SK-N-SH (cell line): ENCODE data around the gene DENND10. TPM values are rescaled to one million over a fixed set of nuclear protein-coding genes. Genes with fewer than 3 reads are reported as not detected.

Experiments used
- CTCF ChIA-PET: fragments of 300-600, 350-600 bp; formaldehyde crosslinking; extraction: SDS; loops from one replicate; lab custom pipeline; 2021; lab: Yijun Ruan, JAX
- POLR2A ChIA-PET: fragments of 350-600 bp; sonication (Branson Sonifier 250); formaldehyde crosslinking; extraction: SDS; loops from one replicate; lab custom pipeline; 2020; ENCODE audit warnings: antibody characterized with exemption, inconsistent platforms; lab: Yijun Ruan, JAX
- DNase-seq: peaks from one replicate; pipeline ENCODE4 v3.0.0; 2012
- H2AFZ ChIP-seq: fragments of 200-600 bp; sonication (generic); 2 replicates; pipeline ENCODE4 v1.8.1; 2016; ENCODE audit warnings: antibody characterized with exemption, mild to moderate bottlenecking, low read depth
- H3F3A ChIP-seq: fragments of 200-600 bp; sonication (generic); replicated peaks from 2 replicates; pipeline ENCODE3; 2016; ENCODE audit warnings: antibody characterized with exemption, mild to moderate bottlenecking; ENCODE audit not compliant: insufficient read depth
- H3K27ac ChIP-seq, 2 experiments: fragments of 200-500 bp in 1 of 2; fragments of 200-600 bp in 1 of 2; sonication (Bioruptor generic) in 1 of 2; sonication (generic), shearing (Covaris generic) in 1 of 2; 2 replicates each; pipeline versions ENCODE4 v1.5.1 to v1.6.1; 2014 to 2016; ENCODE audit warnings: low read depth in 2 of 2, inconsistent platforms in 1 of 2, low read length in 1 of 2, mild to moderate bottlenecking in 1 of 2, mixed read lengths in 1 of 2
- H3K27me3 ChIP-seq: fragments of 200-600 bp; sonication (generic), shearing (Covaris generic); 2 replicates; pipeline ENCODE4 v1.6.1; 2016; ENCODE audit warnings: mixed run types; ENCODE audit not compliant: insufficient read depth
- H3K36me3 ChIP-seq, 2 experiments: fragments of 200-500 bp in 1 of 2; fragments of 200-600 bp in 1 of 2; sonication (Bioruptor generic) in 1 of 2; sonication (generic) in 1 of 2; replicated peaks in 1 of 2; 2 replicates each; pipeline versions ENCODE3 to v1.5.1; 2014 to 2016; ENCODE audit warnings: low read length in 1 of 2, mild to moderate bottlenecking in 1 of 2; ENCODE audit not compliant: insufficient read depth in 2 of 2, control insufficient read depth in 1 of 2
- H3K4me1 ChIP-seq, 2 experiments: fragments of 200-500 bp in 1 of 2; fragments of 200-600 bp in 1 of 2; sonication (Bioruptor generic) in 1 of 2; sonication (generic), shearing (Covaris generic) in 1 of 2; 2 replicates each; pipeline versions ENCODE4 v1.5.1 to v1.6.1; 2014 to 2016; ENCODE audit warnings: low read depth in 1 of 2, low read length in 1 of 2, mixed run types in 1 of 2; ENCODE audit not compliant: insufficient read depth in 2 of 2, control insufficient read depth in 1 of 2
- H3K4me2 ChIP-seq: fragments of 200-600 bp; sonication (generic), shearing (Covaris generic); 2 replicates; pipeline ENCODE4 v1.6.1; 2017; ENCODE audit warnings: mixed run types
- H3K4me3 ChIP-seq, 2 experiments: fragments of 200-500 bp in 1 of 2; fragments of 200-600 bp in 1 of 2; sonication (Bioruptor generic) in 1 of 2; sonication (generic), shearing (Covaris generic) in 1 of 2; 2 replicates each; pipeline versions ENCODE4 v1.5.1 to v1.8.1; 2014 to 2016; ENCODE audit warnings: low read depth in 2 of 2, inconsistent platforms in 1 of 2, low read length in 1 of 2, mild to moderate bottlenecking in 1 of 2, mixed read lengths in 1 of 2, moderate library complexity in 1 of 2
- H3K79me2 ChIP-seq: fragments of 200-600 bp; sonication (generic); 2 replicates; pipeline ENCODE4 v1.8.1; 2017; ENCODE audit warnings: mild to moderate bottlenecking; ENCODE audit not compliant: insufficient read depth
- H3K9ac ChIP-seq: fragments of 200-600 bp; sonication (generic); 2 replicates; pipeline ENCODE4 v1.6.1; 2017; ENCODE audit warnings: mixed run types
- H3K9me2 ChIP-seq: fragments of 200-600 bp; sonication (generic); 2 replicates; pipeline ENCODE4 v1.6.1; 2017; ENCODE audit warnings: mixed run types
- H3K9me3 ChIP-seq: fragments of 200-600 bp; sonication (generic); 2 replicates; pipeline ENCODE4 v1.6.1; 2017; ENCODE audit warnings: mixed run types, mild to moderate bottlenecking, moderate library complexity
- H4K20me1 ChIP-seq: fragments of 200-600 bp; sonication (generic); 2 replicates; pipeline ENCODE4 v1.6.1; 2017; ENCODE audit warnings: mild to moderate bottlenecking, mixed run types; ENCODE audit not compliant: insufficient read depth
- CTCF ChIP-seq: fragments of 200-600 bp; sonication (generic); IDR thresholded peaks from 2 replicates; pipeline ENCODE4 v1.6.1; 2017; ENCODE audit warnings: antibody characterized with exemption, mild to moderate bottlenecking, moderate library complexity
- ELF1 ChIP-seq: IDR thresholded peaks from 2 replicates; pipeline ENCODE4 v1.4.0; 2012
- EP300 ChIP-seq, 2 experiments: IDR thresholded peaks; 2 replicates each; pipeline versions ENCODE4 v1.4.0 to v1.6.1; 2012; ENCODE audit warnings: borderline replicate concordance in 1 of 2, low read depth in 1 of 2, low read length in 1 of 2
- EZH2phosphoT487 ChIP-seq: fragments of 200-600 bp; sonication (generic); IDR thresholded peaks from 2 replicates; pipeline ENCODE4 v1.6.1; 2017; ENCODE audit warnings: low read depth, mixed run types, mild to moderate bottlenecking, antibody characterized with exemption, moderate library complexity, borderline replicate concordance
- FOSL2 ChIP-seq: IDR thresholded peaks from 2 replicates; pipeline ENCODE4 v1.4.0; 2012; ENCODE audit warnings: low read depth, mild to moderate bottlenecking, moderate library complexity, borderline replicate concordance
- FOXJ3 ChIP-seq: sonication (generic); formaldehyde crosslinking; IDR thresholded peaks from 2 replicates; pipeline ENCODE4 v1.5.1; 2020; ENCODE audit warnings: mild to moderate bottlenecking, missing genetic modification reagents
- FOXM1 ChIP-seq: IDR thresholded peaks from 2 replicates; pipeline ENCODE4 v1.4.0; 2012; ENCODE audit warnings: low read depth, mild to moderate bottlenecking
- IRF3 ChIP-seq: fragments of 150-350 bp; IDR thresholded peaks from 2 replicates; pipeline ENCODE4 v1.6.1; 2016; ENCODE audit warnings: mild to moderate bottlenecking, low read depth, low read length
- JUND ChIP-seq: IDR thresholded peaks from 2 replicates; pipeline ENCODE4 v1.4.0; 2012
- MEF2A ChIP-seq: IDR thresholded peaks from 2 replicates; pipeline ENCODE4 v1.4.0; 2012; ENCODE audit warnings: low read depth, borderline replicate concordance
- RAD21 ChIP-seq: IDR thresholded peaks from 2 replicates; pipeline ENCODE4 v1.6.1; 2012; ENCODE audit warnings: mild to moderate bottlenecking, low read length
- RFX5 ChIP-seq: IDR thresholded peaks from 2 replicates; pipeline ENCODE4 v1.6.1; 2012; ENCODE audit warnings: mild to moderate bottlenecking, improper control_type of control experiment, low read length
- RXRA ChIP-seq: IDR thresholded peaks from 2 replicates; pipeline ENCODE4 v1.4.0; 2012; ENCODE audit warnings: low read depth, mild to moderate bottlenecking, borderline replicate concordance
- SIN3A ChIP-seq: IDR thresholded peaks from 2 replicates; pipeline ENCODE4 v1.6.1; 2012; ENCODE audit warnings: low read depth, mild to moderate bottlenecking, low read length, moderate library complexity, borderline replicate concordance
- TAF1 ChIP-seq: IDR thresholded peaks from 2 replicates; pipeline ENCODE4 v1.6.1; 2012; ENCODE audit warnings: low read depth, mild to moderate bottlenecking, low read length, moderate library complexity, borderline replicate concordance
- YY1 ChIP-seq: IDR thresholded peaks from 2 replicates; pipeline ENCODE4 v1.4.0; 2012; ENCODE audit warnings: low read depth, mild to moderate bottlenecking
- ZBTB33 ChIP-seq: IDR thresholded peaks from 2 replicates; pipeline ENCODE4 v1.4.0; 2012; ENCODE audit warnings: low read depth, borderline replicate concordance
- WGBS: methylation state at CpG from one replicate; pipeline ENCODE4 v1.1.6; 2017; ENCODE audit warnings: low lambda C conversion rate; 5-methylcytosine and 5-hydroxymethylcytosine counted together
- polyA plus RNA-seq, 3 experiments: library from polyadenylated mRNA; depleted of rRNA; stranded (reverse); fragments of >200 nt; gene quantifications; 2 replicates each; pipeline ENCODE4 v1.2.3, GENCODE V29; 2012

The DENND10 gene
- polyA plus RNA-seq, 1 of the 3 experiments (the other 2 are of a cell fraction): 48.4 TPM

- TF ChIP-seq IRF3: no peak
These were observed 12.0 kb downstream of the DENND10 start (continued) for GRCh38 chr10:119115926-119116325.

- H3K9me3 ChIP-seq: no peaks in the 10 kb centered on the region
- WGBS: 96% methylated on average over 6 of the region's 6 CpGs
- H3K9me2 ChIP-seq: no peaks in the 10 kb centered on the region
- H3K9ac ChIP-seq: no peak overlapping the region
- ChIA-PET CTCF (no interaction called here), POLR2A (no interaction called here)
- TF ChIP-seq ZBTB33 (no peak), YY1 (no peak), IRF3 (no peak), ELF1 (no peak), FOXM1 (no peak), EP300 (IDR thresholded peaks at IDR 0.05; ENCODE audit: borderline replicate concordance in 1 of 2, low read depth in 1 of 2, low read length in 1 of 2) (no peak), FOXJ3 (no peak), TAF1 (no peak), SIN3A (no peak)
- H3K79me2 ChIP-seq: 0 out of 2 replicates have a peak, but pooled peaks cover under 1% of the 10 kb centered on the region
- H3K4me2 ChIP-seq: no peak overlapping the region
- H3K27me3 ChIP-seq: no peaks in the 10 kb centered on the region
- H3K27ac ChIP-seq: no peak overlapping the region
- H3K4me1 ChIP-seq: no peaks in the 10 kb centered on the region
- no peak overlapping the region for H3K4me3 ChIP-seq
- no peak overlapping the region for H2AFZ ChIP-seq
- no peaks in the 10 kb centered on the region for H4K20me1 ChIP-seq
- H3K36me3 ChIP-seq: peaks cover 42 to 60% of the 10 kb centered on the region in 2 experiments
- no peak for DNase-seq
- H3F3A ChIP-seq: peaks cover 13% of the 10 kb centered on the region
These were observed 12.5 kb downstream of the DENND10 start for GRCh38 chr10:119116326-119116951.

GRCh38 chr10:119118231-119118630, 14.3 kb downstream of the DENND10 start:
- no peak overlapping the region for H3K9ac ChIP-seq
- H3F3A ChIP-seq: peaks cover 6% of the 10 kb centered on the region
- H3K4me1 ChIP-seq: no peaks in the 10 kb centered on the region
- H4K20me1 ChIP-seq: no peaks in the 10 kb centered on the region
- POLR2A ChIA-PET: no interaction called here
- H3K9me2 ChIP-seq: no peaks in the 10 kb centered on the region
- H3K36me3 ChIP-seq: peaks cover 39 to 57% of the 10 kb centered on the region in 2 experiments
- no peak overlapping the region for H3K4me2 ChIP-seq
- no peak for DNase-seq
- WGBS: 90% methylated on average over 5 of the region's 5 CpGs
- H3K4me3 ChIP-seq: no peak overlapping the region
- H3K9me3 ChIP-seq: no peaks in the 10 kb centered on the region
- H3K27ac ChIP-seq: no peak overlapping the region
- no peaks in the 10 kb centered on the region for H3K27me3 ChIP-seq
- CTCF ChIA-PET: no interaction called here
- H2AFZ ChIP-seq: no peak overlapping the region
- 0 out of 2 replicates have a peak, but pooled peaks cover 4% of the 10 kb centered on the region for H3K79me2 ChIP-seq
- TF ChIP-seq RXRA (no peak), MEF2A (no peak), ELF1 (no peak), RFX5 (no peak), ZBTB33 (no peak), RAD21 (no peak), FOXM1 (no peak), FOSL2 (no peak), EZH2phosphoT487 (no peak), CTCF (no peak), JUND (no peak)
